GM21390 (cell line): ENCODE data around the gene DAGLB.

Experiments
- ATAC-seq: cut with Tn5 transposase; IDR thresholded peaks from one replicate; pipeline ENCODE4 v1.9.1; 2021; ENCODE audit not compliant: unreplicated experiment

The DAGLB gene

GRCh38 chr7:6433784-6434615 is 13.8 kb downstream of the DAGLB start:
- ATAC-seq, result no peak

DNA sequence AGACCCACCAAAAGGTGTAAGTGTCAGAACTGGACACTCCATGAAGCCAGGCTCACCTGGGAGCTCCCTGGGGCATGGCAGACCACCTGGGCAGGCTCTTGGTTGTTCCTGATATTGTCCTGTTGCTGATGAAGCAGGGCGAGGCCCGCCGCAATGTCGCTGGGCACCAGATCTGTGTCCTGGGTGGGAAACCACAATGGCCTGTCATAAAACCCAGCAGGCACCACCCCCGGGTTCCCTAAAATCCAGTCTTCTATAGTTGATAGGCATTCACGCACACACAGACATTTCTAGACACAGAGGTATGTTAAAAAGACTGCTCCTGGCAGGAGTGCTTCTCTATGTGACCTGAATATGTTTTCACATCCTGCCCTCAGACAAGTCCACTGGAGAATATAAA is 15.0 kb downstream of the DAGLB start:
- no peak for ATAC-seq

GRCh38 chr7:6430974-6431373 is 16.8 kb downstream of the DAGLB start:
- ATAC-seq, result no peak

GRCh38 chr7:6430271-6430940 is 17.3 kb downstream of the DAGLB start:
- no peak for ATAC-seq

- no peak for ATAC-seq
Observed at GRCh38 chr7:6425948-6426347, 21.8 kb downstream of the DAGLB start.

DNA sequence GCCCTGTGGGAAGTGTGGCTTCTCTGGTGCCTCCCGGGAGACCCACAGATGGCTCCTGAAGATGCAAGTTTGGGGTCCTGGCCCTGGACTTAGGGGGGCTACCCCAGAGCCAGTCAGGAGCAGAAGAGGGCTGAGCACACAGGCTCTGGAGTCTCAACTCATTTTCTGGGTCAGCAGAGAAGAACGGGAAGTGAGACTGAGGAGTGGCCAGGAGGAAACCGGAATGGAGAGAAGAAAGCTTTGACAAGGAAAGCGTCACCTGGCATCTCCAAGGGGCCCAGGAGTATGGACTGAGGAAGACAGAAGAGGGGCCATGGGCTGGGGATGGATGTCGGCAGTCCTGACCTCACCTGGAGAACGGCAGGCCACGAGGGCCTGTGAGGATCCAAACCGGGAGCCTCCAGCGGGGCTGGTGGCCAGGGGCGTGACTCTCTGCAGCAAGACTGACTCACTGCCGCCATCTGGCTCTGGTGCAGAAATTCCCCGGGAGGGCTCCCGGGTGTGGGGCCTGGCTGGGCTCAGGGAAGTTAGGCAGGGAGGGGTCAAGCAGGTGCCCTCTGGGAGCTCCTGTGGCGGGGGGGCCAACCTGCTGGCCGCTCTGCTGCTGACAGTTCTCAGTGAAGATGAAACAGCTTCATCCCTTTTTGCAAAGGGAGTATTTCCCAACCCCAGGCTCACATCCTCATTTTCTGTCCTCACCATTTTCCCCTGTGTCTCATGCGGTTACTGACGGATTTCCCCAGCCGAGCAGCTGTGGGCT is 23.6 kb downstream of the DAGLB start:
- no peak for ATAC-seq

GRCh38 chr7:6422926-6423632 is 24.7 kb downstream of the DAGLB start:
- ATAC-seq, result no peak

GRCh38 chr7:6422095-6422494 is 25.7 kb downstream of the DAGLB start:
- no peak for ATAC-seq

GRCh38 chr7:6420680-6421079 is 27.1 kb downstream of the DAGLB start:
- ATAC-seq, result no peak

GRCh38 chr7:6419310-6419773 is 28.4 kb downstream of the DAGLB start:
- no peak for ATAC-seq

GRCh38 chr7:6417408-6417807 is 30.3 kb downstream of the DAGLB start:
- no peak for ATAC-seq

GRCh38 chr7:6416516-6417145 is 31.1 kb downstream of the DAGLB start:
- no peak for ATAC-seq

GRCh38 chr7:6413637-6414036 is 34.1 kb downstream of the DAGLB start:
- no peak for ATAC-seq

DNA sequence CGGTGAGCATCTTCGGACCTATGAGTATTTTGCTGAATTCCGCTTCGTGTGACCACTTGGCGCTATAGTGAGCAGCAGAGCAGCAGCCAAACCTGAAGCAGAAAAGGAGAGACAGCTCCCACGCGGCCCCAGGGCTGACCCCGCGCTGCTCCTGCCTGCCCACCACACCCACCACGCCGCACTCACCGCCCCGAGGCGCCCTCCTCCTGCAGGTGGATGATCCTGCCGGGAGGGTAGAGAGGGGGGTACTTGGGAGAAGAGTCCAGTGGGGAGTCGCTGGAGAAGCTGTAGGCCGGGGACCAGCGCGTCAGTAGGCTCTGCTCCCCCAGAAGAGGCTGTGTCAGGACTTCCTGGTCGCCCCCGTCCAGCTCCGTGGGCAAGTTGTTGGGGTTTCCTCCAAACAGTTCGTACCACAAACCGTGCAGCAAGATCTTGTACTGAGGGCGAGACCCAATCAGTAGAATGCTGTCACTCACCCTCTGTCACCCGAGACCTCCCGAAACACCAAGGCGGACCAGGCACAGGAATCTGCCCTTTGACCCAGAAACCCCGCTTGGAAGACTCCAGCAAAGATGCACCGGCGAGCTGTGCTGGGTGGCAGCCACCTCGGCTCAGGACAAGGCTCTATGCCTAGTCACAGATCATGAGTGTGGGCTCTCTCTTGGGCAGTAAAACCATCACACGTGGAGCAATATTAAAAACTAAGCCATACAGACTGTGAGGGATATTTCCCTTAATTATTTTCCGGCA is 37.6 kb downstream of the DAGLB start:
- ATAC-seq, result no peak

DNA sequence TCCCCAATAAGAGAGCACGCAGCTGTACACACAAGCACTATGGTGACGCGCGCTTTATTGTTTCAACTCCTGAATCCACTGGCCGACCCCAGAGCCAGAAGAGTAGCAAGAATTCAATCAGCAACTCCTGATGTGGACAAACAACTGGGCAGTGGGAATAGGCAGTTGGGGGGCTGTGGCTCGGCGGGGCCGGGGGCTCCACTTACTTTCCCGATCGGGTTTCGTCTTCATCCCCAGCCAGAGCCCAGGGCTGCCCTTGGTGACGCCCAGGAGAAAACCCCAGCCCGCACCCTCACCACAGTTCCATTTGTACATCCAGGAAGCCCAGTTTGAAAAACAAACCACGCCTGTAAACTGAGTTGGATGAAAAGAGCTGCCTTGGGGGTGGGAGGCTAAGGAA is 38.7 kb downstream of the DAGLB start:
- ATAC-seq, result no peak

DNA sequence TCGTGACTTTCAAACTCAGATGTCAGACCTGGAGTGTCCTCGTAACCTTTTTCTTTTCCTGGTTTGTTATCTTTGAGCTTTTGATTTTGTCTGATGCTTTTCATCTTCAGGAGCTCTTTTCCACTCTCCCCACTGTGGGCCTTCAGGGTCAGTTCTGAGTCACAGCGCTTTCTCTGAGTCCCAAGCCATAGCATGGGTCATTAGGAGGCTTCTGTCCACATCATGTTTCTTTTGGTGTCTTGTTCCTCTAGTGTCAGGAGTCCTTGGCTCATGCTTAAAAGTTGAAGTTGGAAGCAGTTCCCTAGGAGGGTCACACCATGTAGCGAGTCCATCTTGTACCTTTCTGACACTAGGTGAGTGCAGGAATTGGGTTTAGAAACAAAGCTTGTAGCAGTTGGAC is 40.3 kb downstream of the DAGLB start:
- ATAC-seq, result no peak

DNA sequence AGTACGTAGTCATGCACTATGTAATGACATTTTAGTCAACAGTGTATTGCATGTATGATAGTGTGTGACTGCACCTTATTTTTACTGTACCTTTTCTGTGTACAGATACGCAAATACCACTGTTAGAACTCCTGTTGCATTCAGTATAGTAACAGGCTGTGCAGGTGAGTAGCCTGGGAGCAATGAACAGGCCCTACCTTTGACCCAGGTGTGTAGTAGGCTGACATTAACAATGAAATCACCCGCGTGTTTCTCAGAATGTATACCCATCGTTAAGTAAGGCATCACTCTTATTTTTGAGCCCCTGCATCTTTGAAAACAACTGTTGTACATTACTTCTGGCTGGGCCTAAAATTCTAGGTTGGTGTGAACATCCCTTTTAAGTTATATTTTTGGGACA is 41.6 kb downstream of the DAGLB start:
- ATAC-seq, result no peak

DNA sequence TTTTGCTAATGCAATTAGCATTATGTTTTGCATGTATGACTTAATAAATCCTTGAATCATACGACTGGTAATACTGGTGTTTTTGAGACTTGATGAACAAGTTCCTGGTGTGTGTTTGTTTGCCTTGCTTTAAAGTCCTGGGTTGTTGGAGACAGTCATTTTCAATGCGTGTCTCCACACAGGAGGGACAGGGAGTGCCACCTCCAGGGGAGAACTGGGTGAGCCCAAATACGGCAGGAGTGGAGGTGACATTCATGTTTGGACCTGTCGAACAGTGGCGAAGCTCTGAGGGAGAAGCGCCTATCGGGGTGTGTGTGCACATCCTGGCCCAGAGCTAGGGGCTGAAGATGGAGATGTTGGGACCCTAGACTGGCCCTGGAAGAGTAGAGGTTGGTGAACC is 43.8 kb downstream of the DAGLB start:
- ATAC-seq, result no peak

DNA sequence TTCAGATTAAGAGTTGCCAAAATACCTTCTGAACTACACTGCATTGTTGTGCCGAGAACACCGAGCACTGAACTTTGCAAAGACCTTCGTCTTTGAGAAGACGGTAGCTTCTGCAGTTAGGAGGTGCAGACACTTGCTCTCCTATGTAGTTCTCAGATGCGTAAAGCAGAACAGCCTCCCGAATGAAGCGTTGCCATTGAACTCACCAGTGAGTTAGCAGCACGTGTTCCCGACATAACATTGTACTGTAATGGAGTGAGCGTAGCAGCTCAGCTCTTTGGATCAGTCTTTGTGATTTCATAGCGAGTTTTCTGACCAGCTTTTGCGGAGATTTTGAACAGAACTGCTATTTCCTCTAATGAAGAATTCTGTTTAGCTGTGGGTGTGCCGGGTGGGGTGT is 45.0 kb downstream of the DAGLB start:
- ATAC-seq, result no peak

- ATAC-seq, result no peak
Observed at GRCh38 chr7:6402041-6402440, 45.7 kb downstream of the DAGLB start.
